Stimulated activated CD4-positive, alpha-beta T cell treated with anti-CD3 and anti-CD28 coated beads, Interleukin-4, amount 100 ng/mL, for 24 hours (primary cell): Measurements from ENCODE around the gene MEIKIN.

Experiments used
- DNase-seq: peaks from one replicate; pipeline ENCODE4 v3.0.0-alpha.2; 2020

Gene MEIKIN

GRCh38 chr5:131766689-131767088 is 178.8 kb downstream of the MEIKIN start:
- DNase-seq: no peak

GRCh38 chr5:131765261-131765660 is 180.2 kb downstream of the MEIKIN start:
- DNase-seq: no peak

GRCh38 chr5:131763968-131764367 is 181.5 kb downstream of the MEIKIN start:
- DNase-seq: no peak

- DNase-seq: no peak
Measured at GRCh38 chr5:131760793-131761192, 184.7 kb downstream of the MEIKIN start.

- DNase-seq: no peak
Measured at GRCh38 chr5:131759704-131760103, 185.8 kb downstream of the MEIKIN start.

- DNase-seq: no peak
Measured at GRCh38 chr5:131758520-131758900, 187.0 kb downstream of the MEIKIN start.

GRCh38 chr5:131757830-131758519 is 187.5 kb downstream of the MEIKIN start:
- no peak for DNase-seq
